BLaER1 (cell line): Measurements from ENCODE around the gene SCARF2.
A peak's percentile ranks its signal among the peaks of the same experiment; 100 is the strongest.

Experiments used
- H3K27ac ChIP-seq: shearing (Covaris generic); formaldehyde crosslinking; 2 replicates; pipeline ENCODE4 v1.8.1; 2022
- H3K27me3 ChIP-seq: shearing (Covaris generic); formaldehyde crosslinking; 2 replicates; pipeline ENCODE4 v1.8.1; 2022
- H3K36me3 ChIP-seq: shearing (Covaris generic); formaldehyde crosslinking; 2 replicates; pipeline ENCODE4 v1.8.1; 2022
- H3K4me1 ChIP-seq: shearing (Covaris generic); formaldehyde crosslinking; 2 replicates; pipeline ENCODE4 v1.8.1; 2022
- H3K4me2 ChIP-seq: shearing (Covaris generic); formaldehyde crosslinking; 2 replicates; pipeline ENCODE4 v1.8.1; 2022
- H3K4me3 ChIP-seq: shearing (Covaris generic); formaldehyde crosslinking; 2 replicates; pipeline ENCODE4 v1.8.1; 2022
- H3K9ac ChIP-seq: shearing (Covaris generic); formaldehyde crosslinking; 2 replicates; pipeline ENCODE4 v1.8.1; 2022
- H3K9me3 ChIP-seq: shearing (Covaris generic); formaldehyde crosslinking; 2 replicates; pipeline ENCODE4 v1.8.1; 2022
- H4K20me1 ChIP-seq: shearing (Covaris generic); formaldehyde crosslinking; 2 replicates; pipeline ENCODE4 v1.8.1; 2022
- Cebpa-rat ChIP-seq: shearing (Covaris generic); IDR thresholded peaks from 2 replicates; pipeline ENCODE4 v1.8.1; 2022

Gene SCARF2

DNA sequence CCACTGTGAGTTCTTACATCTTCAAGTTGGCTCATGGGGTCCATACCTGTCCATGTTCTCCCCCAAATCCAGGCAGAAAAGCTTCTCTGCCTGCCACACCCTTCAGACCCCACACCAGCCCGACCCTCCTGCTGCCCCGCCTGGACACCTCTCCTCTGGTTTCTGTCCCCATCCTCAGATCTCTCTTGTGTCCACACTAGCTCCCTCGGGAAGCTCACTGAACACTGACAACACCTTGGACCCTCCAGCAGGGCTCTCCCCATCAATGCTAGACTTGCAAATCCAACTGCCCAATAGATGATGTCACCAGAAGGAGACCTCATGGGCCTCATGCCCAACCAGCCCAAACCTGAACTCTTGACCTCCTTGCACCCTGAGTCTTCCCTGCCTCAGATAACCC is 2.9 kb downstream of the SCARF2 start:
- Histone ChIP-seq H4K20me1 (peaks cover 79% of the 10 kb centered on the region), H3K4me2 (no peak overlapping the region), H3K4me3 (no peak overlapping the region), H3K27ac (no peak overlapping the region), H3K27me3 (peaks cover 99% of the 10 kb centered on the region), H3K9me3 (peaks cover 7% of the 10 kb centered on the region; the same call in 1 of the 2 replicates), H3K36me3 (no peaks in the 10 kb centered on the region), H3K4me1 (peaks cover 58% of the 10 kb centered on the region), H3K9ac (no peak overlapping the region)
- no peak for TF ChIP-seq Cebpa-rat

DNA sequence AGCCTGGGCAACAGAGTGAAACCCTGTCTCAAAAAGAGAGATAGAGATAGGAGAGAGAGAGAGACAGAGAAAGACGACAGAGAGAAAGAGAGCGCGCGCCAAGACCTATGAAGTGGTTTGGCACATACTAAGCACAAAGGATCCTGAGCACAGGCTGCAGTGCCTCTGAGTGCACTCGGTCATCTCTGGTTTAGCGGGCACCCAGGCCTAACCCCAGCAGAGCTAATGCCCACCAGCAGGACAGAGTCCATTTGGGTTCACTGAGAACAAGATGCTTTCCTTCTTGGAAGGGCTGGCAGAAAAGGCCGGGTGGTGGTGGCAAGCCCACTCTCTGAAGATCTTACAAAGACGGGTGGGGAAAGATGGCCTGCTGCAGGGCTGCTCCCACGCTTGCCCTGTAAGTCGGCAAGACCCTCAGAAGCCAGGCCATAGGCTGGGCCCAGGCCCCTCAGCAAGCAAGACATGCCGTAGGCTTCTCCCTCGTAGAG is 3.3 kb downstream of the SCARF2 start:
- Histone ChIP-seq H3K4me2 (no peak overlapping the region), H3K36me3 (no peaks in the 10 kb centered on the region), H3K27me3 (peaks cover 99% of the 10 kb centered on the region), H4K20me1 (peaks cover 77% of the 10 kb centered on the region), H3K4me1 (peaks cover 62% of the 10 kb centered on the region), H3K9ac (no peak overlapping the region), H3K4me3 (no peak overlapping the region), H3K9me3 (peaks cover 7% of the 10 kb centered on the region; the same call in 1 of the 2 replicates), H3K27ac (no peak overlapping the region)
- no peak for TF ChIP-seq Cebpa-rat

DNA sequence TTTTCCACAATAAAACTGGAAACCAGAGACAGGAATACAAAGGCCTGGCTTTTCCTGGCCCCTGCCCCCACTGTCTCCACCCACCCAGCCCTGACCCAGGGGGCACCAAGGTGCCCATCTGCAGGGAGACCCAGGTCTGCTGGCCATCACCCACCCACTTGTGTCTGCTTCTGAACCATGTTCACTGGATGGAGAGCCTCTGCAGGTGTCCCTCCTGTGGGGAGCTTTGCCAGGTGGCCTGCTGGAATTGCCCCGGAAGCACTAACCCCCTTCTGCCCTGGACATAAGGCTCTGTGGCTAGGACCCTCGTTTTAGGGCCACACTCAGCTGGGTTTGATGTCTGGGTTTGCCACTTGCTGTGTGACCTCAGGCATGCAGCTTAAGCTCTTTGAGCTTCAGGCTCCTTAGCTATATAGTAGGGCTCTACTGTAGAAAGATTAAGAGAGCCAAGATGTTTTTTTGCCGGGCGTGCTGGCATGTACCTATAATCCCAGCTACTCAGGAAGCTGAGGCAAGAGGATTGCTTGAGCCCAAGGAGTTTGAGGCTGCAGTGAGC is 3.9 kb downstream of the SCARF2 start:
- no peak overlapping the region for H3K4me3 ChIP-seq
- H3K9ac ChIP-seq: no peak overlapping the region
- H3K36me3 ChIP-seq: no peaks in the 10 kb centered on the region
- H3K4me1 ChIP-seq: peaks cover 65% of the 10 kb centered on the region
- H3K27me3 ChIP-seq: peaks cover 97% of the 10 kb centered on the region
- H3K27ac ChIP-seq: no peak overlapping the region
- H3K4me2 ChIP-seq: no peak overlapping the region
- peaks cover 72% of the 10 kb centered on the region for H4K20me1 ChIP-seq
- TF ChIP-seq Cebpa-rat: no peak
- peaks cover 7% of the 10 kb centered on the region; the same call in 1 of the 2 replicates for H3K9me3 ChIP-seq

DNA sequence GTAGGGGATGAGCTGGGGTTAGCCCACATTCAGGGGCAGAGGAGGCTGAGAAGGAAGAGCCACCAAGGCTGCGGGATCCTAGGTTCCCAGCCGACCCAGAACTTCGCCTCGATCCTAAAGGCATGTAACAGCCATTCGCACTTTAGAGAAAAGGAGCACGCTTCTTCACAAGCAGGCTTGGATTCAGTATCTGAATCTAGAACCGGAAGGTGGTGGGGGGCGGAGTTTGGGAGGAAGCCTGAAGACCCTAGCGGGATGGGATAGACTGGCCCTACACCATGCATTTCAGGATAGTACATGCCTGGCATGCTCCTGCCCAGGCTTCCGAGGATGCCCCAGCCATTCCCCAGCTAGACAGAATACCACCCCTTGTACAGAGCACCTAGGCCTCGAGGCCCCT is 4.4 kb downstream of the SCARF2 start:
- H3K4me1 ChIP-seq: peaks cover 64% of the 10 kb centered on the region
- no peak overlapping the region for H3K4me3 ChIP-seq
- no peak overlapping the region for H3K9ac ChIP-seq
- peaks cover 66% of the 10 kb centered on the region for H4K20me1 ChIP-seq
- H3K36me3 ChIP-seq: no peaks in the 10 kb centered on the region
- H3K9me3 ChIP-seq: peaks cover 7% of the 10 kb centered on the region; the same call in 1 of the 2 replicates
- no peak for TF ChIP-seq Cebpa-rat
- peaks cover 97% of the 10 kb centered on the region for H3K27me3 ChIP-seq
- no peak overlapping the region for H3K27ac ChIP-seq
- peak overlapping the region; percentile 69; the same call in 1 of the 2 replicates for H3K4me2 ChIP-seq

DNA sequence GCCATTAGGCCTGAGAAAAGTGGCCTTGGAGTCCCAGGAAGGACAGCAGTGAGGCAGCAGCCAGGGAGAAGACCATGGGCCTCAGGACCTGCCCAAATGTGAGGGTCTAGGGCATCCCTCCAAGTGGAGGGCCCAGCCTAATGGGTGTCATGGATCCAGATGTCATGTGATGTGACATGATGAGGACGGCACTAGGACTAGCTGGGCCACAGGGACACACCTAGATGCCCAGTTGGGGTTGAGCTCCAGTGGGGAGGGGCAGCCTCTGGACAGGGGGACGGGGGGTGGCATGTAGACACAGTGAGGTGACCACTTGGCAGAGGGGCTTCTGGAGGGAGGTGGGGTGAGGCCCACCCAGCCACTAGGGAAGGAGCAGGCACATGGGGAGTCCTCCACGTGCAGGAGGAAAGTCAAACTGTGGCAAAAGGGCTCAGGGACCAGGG is 5.4 kb downstream of the SCARF2 start:
- no peak for TF ChIP-seq Cebpa-rat
- peaks cover 96% of the 10 kb centered on the region for H3K27me3 ChIP-seq

DNA sequence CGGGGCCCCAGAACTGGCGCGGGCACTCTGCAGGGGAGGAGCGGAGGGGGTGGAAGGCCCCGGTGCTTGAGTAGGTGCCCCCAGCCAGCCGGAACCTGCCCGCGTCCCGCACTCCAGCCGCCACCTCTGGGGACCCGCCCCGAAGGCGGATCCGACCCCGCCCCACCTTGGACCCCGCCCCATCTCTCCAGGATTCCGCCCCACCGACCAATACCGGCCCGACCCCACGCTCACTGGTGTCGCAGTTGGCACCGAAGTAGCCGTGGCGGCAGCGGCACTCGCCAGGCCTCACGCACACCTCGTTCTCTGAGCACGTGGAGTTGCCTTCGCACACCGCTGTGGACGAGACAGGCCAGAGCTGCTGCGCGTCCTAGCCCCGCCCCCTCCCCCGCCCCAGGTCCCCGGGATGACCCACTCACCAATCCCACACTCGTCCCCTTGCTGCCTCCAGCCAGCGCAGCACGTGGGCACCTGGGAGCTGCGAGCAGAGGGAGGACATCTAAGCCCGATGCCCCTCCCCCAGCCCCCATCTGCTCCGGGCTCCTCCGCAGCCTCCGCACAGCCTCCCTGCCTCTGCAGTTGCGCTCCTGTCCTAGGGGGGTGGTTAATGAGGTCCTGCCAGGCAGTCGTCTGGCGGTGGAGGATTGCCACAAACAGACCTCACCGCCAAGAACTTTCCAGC is 6.0 kb downstream of the SCARF2 start:
- Histone ChIP-seq H3K36me3 (no peaks in the 10 kb centered on the region), H3K4me1 (peaks cover 49% of the 10 kb centered on the region), H3K9ac (no peak overlapping the region), H3K9me3 (peaks cover 7% of the 10 kb centered on the region; the same call in 1 of the 2 replicates), H3K4me3 (peak overlapping the region; percentile 70; the same call in 1 of the 2 replicates), H3K4me2 (peak overlapping the region; percentile 91), H4K20me1 (peaks cover 51% of the 10 kb centered on the region), H3K27me3 (peaks cover 96% of the 10 kb centered on the region), H3K27ac (no peak overlapping the region)
- TF ChIP-seq Cebpa-rat: no peak

More for the DNA sequence above, 5.4 kb downstream of the SCARF2 start:
- H3K4me2 ChIP-seq: peak overlapping the region; percentile 69
- H3K4me3 ChIP-seq: no peak overlapping the region
- no peak overlapping the region for H3K9ac ChIP-seq
- H4K20me1 ChIP-seq: peaks cover 57% of the 10 kb centered on the region
- no peaks in the 10 kb centered on the region for H3K36me3 ChIP-seq
- H3K27ac ChIP-seq: no peak overlapping the region
- peaks cover 55% of the 10 kb centered on the region for H3K4me1 ChIP-seq
- peaks cover 7% of the 10 kb centered on the region; the same call in 1 of the 2 replicates for H3K9me3 ChIP-seq

DNA sequence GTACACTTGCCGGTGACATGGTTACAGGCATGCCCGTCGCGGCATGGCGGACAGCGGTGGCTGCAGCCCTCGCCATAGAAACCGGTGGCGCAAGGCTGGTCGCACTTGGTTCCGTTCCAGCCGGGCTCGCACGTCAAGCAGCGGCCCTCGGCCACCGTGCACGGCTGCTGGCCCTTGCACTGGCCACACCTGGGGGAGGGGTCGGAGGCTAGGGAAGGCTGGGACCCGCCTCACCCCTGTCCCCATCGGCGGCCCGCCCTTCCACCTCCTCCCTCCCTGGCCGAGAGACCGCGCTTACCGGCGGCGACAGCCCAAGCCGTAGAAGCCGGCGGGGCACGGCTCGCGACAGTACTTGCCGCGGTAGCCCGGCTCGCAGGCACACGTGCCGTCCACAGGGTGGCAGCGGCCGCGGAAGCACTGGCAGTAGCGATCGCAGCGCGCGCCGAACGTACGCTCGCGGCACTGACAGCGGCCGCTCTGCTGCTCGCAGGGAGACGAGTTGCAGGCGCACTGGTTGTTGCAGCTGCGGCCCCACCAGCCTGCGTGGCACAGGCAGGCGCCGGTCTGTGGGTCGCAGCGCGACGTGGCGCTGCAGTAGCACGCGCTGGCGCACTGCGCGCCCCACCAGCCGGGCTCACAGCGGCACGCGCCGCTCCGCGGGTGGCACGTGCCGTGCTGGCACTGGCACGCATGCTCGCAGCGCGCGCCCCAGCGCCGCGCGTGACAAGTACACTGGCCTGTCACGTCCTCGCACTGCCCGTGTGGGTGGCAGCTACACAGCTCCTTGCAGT is 6.7 kb downstream of the SCARF2 start:
- Histone ChIP-seq H4K20me1 (peaks cover 44% of the 10 kb centered on the region), H3K36me3 (no peaks in the 10 kb centered on the region), H3K4me3 (peak overlapping the region; percentile 70; the same call in 1 of the 2 replicates), H3K27ac (no peak overlapping the region), H3K27me3 (peaks cover 96% of the 10 kb centered on the region), H3K4me2 (peak overlapping the region; percentile 91), H3K9ac (no peak overlapping the region), H3K4me1 (peaks cover 42% of the 10 kb centered on the region), H3K9me3 (peaks cover 7% of the 10 kb centered on the region; the same call in 1 of the 2 replicates)
- no peak for TF ChIP-seq Cebpa-rat

DNA sequence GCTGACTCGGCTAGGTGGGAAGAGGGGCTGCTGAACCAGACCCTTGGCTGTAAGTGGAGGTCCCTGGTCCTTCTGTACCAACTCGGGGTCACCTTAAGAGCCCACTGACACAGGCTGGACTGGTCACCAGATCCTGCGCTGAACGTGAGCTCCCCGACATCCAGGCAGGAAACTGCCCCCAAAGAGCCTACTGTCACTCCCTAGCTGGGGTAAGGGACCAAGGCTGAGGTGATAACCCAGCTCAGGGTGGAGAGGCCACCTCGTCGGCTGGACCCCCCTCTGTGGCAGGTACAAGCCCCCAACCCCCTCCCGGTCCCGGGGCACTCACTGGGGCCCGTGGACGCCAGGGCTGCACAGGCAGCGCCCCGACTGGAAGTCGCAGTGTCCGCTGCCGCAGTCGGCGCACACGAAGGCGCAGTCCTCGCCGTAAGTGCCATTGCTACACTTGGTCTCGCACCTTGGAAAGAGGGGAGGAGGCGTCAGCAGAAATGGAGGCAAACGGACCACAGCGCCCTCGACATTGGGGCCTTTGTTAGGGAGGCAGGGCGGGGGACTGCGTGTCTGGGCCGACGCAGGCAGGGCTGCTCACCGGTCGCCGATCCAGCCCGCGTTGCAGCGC is 7.4 kb downstream of the SCARF2 start:
- H3K36me3 ChIP-seq: no peaks in the 10 kb centered on the region
- H3K4me3 ChIP-seq: peak overlapping the region; percentile 70
- H3K9me3 ChIP-seq: peaks cover 9% of the 10 kb centered on the region; the same call in 1 of the 2 replicates
- peaks cover 41% of the 10 kb centered on the region for H3K4me1 ChIP-seq
- H3K4me2 ChIP-seq: peak overlapping the region; percentile 91
- peaks cover 96% of the 10 kb centered on the region for H3K27me3 ChIP-seq
- no peak overlapping the region for H3K9ac ChIP-seq
- H3K27ac ChIP-seq: no peak overlapping the region
- peaks cover 36% of the 10 kb centered on the region for H4K20me1 ChIP-seq
- TF ChIP-seq Cebpa-rat: no peak

DNA sequence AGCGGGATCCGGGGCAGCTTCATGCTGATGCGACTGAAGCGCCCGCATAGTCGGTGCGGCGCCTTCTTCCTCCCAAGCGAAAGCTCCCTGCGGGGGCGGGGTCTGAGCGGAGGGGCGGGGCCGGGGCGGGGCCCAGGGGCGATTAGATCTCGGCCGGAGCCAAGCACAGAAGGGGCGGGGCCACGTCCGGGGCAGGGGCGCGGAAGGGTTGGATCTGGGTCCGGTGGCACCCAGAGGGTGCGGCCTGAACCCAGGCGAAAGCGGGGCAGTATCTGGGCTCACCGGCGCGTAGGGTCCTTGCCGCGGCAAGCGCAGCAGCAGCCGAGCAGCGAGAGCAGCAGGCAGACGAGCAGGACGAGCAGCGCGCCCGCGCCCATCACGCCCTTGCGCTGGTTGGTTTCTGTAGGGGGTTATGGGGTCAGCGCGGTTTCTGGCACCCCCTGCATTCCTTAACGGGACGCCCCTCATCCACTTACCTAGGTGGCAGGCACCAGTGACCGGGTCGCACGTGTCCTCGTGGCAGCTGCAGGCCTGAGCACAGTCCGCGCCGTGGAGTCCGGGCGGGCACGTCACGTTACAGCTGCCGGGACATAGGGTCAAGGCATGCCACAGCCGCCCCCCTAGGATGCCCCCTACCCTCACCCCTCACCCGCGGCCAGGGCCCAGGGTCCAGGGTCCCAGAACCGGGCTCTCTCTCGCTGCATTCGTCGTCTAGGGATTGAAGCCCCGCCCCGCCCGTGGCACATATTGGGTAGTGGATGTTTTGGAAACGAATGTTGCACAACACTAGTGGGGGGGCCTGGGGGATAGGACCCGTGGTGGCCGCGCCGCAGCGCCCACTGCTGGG is 8.1 kb downstream of the SCARF2 start:
- TF ChIP-seq Cebpa-rat: peak; percentile 86
- Histone ChIP-seq H3K36me3 (no peaks in the 10 kb centered on the region), H3K4me3 (peak overlapping the region; percentile 70), H3K27ac (no peak overlapping the region), H3K9ac (no peak overlapping the region; the same call in 1 of the 2 replicates), H4K20me1 (peaks cover 31% of the 10 kb centered on the region), H3K9me3 (peaks cover 14% of the 10 kb centered on the region; the same call in 1 of the 2 replicates), H3K4me2 (peak overlapping the region; percentile 91), H3K4me1 (peaks cover 49% of the 10 kb centered on the region), H3K27me3 (peaks cover 96% of the 10 kb centered on the region)
